Loucy (cell line): ENCODE results near the gene SAMD4A.

Source experiments
- H2AFZ ChIP-seq: fragments of 200-600 bp; sonication (generic); 2 replicates; pipeline ENCODE4 v1.6.0; 2016; ENCODE audit warnings: antibody characterized with exemption, mild to moderate bottlenecking, low read length, moderate library complexity
- H3F3A ChIP-seq: fragments of 200-600 bp; 2 replicates; pipeline ENCODE4 v1.6.0; 2016; ENCODE audit warnings: antibody characterized with exemption, low read depth, mild to moderate bottlenecking
- H3K27me3 ChIP-seq: fragments of 200-600 bp; sonication (generic); 2 replicates; pipeline ENCODE4 v1.6.1; 2014; ENCODE audit warnings: low read length, mild to moderate bottlenecking; ENCODE audit not compliant: insufficient read depth, poor library complexity, severe bottlenecking
- H3K36me3 ChIP-seq: fragments of 200-600 bp; sonication (generic); 2 replicates; pipeline ENCODE4 v1.6.1; 2016; ENCODE audit warnings: low read length; ENCODE audit not compliant: insufficient read depth
- H3K4me1 ChIP-seq: fragments of 200-600 bp; sonication (generic); 2 replicates; pipeline ENCODE4 v1.5.1; 2014; ENCODE audit warnings: low read length, mild to moderate bottlenecking; ENCODE audit not compliant: insufficient read depth, poor library complexity, severe bottlenecking
- H3K4me2 ChIP-seq: fragments of 200-600 bp; sonication (generic); 2 replicates; pipeline ENCODE4 v1.6.0; 2014; ENCODE audit warnings: antibody characterized with exemption, low read length, low read depth, mild to moderate bottlenecking; ENCODE audit not compliant: poor library complexity, severe bottlenecking
- H3K4me3 ChIP-seq: fragments of 200-600 bp; sonication (generic); 2 replicates; pipeline ENCODE4 v1.5.1; 2014; ENCODE audit warnings: low read length, mild to moderate bottlenecking, mixed read lengths; ENCODE audit not compliant: poor library complexity, severe bottlenecking
- H3K79me2 ChIP-seq: fragments of 200-600 bp; sonication (generic); 2 replicates; pipeline ENCODE4 v1.6.1; 2014; ENCODE audit warnings: low read length; ENCODE audit not compliant: insufficient read depth
- H3K9ac ChIP-seq: fragments of 200-600 bp; sonication (generic); 2 replicates; pipeline ENCODE4 v1.6.0; 2014; ENCODE audit warnings: mild to moderate bottlenecking, low read depth, low read length, moderate library complexity; ENCODE audit not compliant: poor library complexity, severe bottlenecking
- H3K9me2 ChIP-seq: fragments of 200-600 bp; sonication (generic); replicated peaks from 2 replicates; pipeline ENCODE4 v1.6.1; 2016; ENCODE audit warnings: low read depth, low read length, mixed read lengths
- H3K9me3 ChIP-seq: fragments of 200-600 bp; sonication (generic); 2 replicates; pipeline ENCODE4 v1.6.1; 2014; ENCODE audit warnings: mild to moderate bottlenecking, antibody characterized with exemption, low read length, low read depth; ENCODE audit not compliant: insufficient read depth
- H4K20me1 ChIP-seq: fragments of 200-600 bp; sonication (generic); 2 replicates; pipeline ENCODE4 v1.6.0; 2014; ENCODE audit warnings: antibody characterized with exemption, low read length, mild to moderate bottlenecking; ENCODE audit not compliant: insufficient read depth, poor library complexity, severe bottlenecking
- EZH2phosphoT487 ChIP-seq: fragments of 200-600 bp; IDR thresholded peaks from 2 replicates; pipeline ENCODE4 v1.6.1; 2018; ENCODE audit warnings: antibody characterized with exemption, mild to moderate bottlenecking, moderate library complexity, borderline replicate concordance
- TF ChIP-seq, protein P1 (sequence below): fragments of 200-600 bp; sonication (generic); conservative IDR thresholded peaks from 2 replicates; pipeline ENCODE4 v1.5.1; 2014; ENCODE audit warnings: mild to moderate bottlenecking, antibody characterized with exemption, low read length

Gene SAMD4A

DNA sequence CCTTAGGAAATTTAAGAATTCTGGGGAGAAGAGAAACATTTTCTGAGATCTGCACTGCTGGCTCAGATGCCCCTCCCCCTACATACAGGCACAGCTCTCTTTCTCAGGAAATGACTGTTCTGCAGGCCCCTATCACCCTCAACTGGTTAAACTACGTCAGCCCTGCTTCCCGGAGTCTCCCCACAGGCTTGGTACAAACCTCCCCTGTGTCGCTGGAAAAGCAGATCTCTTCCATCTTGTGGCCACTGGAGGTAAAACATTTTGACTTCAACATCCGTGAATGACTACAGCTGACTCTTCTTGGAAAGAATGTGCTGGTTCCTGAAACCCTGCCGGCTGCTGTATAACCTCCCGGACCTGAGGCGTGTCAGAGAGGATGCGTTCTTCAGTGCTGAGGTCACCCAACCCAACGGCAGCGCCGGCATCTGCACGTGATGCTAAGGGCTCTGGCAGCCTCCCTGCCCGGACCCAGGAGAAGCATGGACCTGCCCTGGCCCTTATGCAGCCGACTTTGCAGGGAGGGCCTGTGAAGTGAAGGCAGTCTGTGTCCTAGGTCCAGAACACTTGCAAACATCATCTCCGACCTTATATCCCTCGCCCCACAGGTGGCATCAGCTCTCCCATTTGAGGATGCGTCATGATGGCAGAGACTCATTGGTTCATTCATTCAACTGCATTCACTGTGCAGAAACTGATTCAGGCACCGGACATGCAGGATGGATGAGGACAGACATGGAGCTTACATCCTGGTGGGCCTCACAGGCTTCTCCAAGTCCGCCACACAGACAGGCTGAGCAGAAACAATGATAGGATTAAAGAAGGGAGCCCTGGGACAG lies 206.5 kb downstream of the SAMD4A start:
- TF ChIP-seq, protein P1, sequence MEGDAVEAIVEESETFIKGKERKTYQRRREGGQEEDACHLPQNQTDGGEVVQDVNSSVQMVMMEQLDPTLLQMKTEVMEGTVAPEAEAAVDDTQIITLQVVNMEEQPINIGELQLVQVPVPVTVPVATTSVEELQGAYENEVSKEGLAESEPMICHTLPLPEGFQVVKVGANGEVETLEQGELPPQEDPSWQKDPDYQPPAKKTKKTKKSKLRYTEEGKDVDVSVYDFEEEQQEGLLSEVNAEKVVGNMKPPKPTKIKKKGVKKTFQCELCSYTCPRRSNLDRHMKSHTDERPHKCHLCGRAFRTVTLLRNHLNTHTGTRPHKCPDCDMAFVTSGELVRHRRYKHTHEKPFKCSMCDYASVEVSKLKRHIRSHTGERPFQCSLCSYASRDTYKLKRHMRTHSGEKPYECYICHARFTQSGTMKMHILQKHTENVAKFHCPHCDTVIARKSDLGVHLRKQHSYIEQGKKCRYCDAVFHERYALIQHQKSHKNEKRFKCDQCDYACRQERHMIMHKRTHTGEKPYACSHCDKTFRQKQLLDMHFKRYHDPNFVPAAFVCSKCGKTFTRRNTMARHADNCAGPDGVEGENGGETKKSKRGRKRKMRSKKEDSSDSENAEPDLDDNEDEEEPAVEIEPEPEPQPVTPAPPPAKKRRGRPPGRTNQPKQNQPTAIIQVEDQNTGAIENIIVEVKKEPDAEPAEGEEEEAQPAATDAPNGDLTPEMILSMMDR: peak; percentile 73
- TF ChIP-seq EZH2phosphoT487: no peak
- no peaks in the 10 kb centered on the region for H3K27me3 ChIP-seq
- no peaks in the 10 kb centered on the region for H3K9me2 ChIP-seq
- H3K9me3 ChIP-seq: no peaks in the 10 kb centered on the region
- H3K9ac ChIP-seq: peak overlapping the region; percentile 65
- no peaks in the 10 kb centered on the region for H3F3A ChIP-seq
- H3K4me2 ChIP-seq: peak overlapping the region; percentile 70
- peak overlapping the region; percentile 79 for H2AFZ ChIP-seq
- H3K79me2 ChIP-seq: no peaks in the 10 kb centered on the region
- H3K4me3 ChIP-seq: peak overlapping the region; percentile 63
- H4K20me1 ChIP-seq: no peaks in the 10 kb centered on the region
- H3K4me1 ChIP-seq: peaks cover 20% of the 10 kb centered on the region
- no peaks in the 10 kb centered on the region for H3K36me3 ChIP-seq

DNA sequence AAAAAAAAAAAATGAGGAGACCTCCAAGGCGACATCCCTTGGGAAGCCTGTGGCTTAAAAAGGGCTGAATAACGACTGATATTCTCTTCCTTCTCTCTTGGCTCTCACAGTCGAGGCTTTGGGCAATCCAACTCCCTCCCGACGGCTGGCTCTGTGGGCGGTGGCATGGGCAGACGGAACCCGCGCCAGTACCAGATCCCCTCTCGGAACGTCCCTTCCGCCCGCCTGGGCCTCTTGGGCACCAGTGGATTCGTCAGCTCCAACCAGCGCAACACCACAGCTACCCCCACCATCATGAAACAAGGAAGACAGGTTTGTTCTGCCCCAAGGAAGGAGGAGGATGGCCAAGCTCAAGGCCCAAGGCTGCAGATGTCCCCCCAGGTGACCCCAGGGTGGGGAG lies 207.9 kb downstream of the SAMD4A start:
- no peaks in the 10 kb centered on the region for H3F3A ChIP-seq
- H2AFZ ChIP-seq: no peak overlapping the region
- no peaks in the 10 kb centered on the region for H3K36me3 ChIP-seq
- no peaks in the 10 kb centered on the region for H3K79me2 ChIP-seq
- no peaks in the 10 kb centered on the region for H4K20me1 ChIP-seq
- no peak overlapping the region for H3K4me3 ChIP-seq
- H3K4me2 ChIP-seq: no peak overlapping the region
- H3K9me3 ChIP-seq: no peaks in the 10 kb centered on the region
- no peaks in the 10 kb centered on the region for H3K27me3 ChIP-seq
- H3K9me2 ChIP-seq: no peaks in the 10 kb centered on the region
- no peak overlapping the region for H3K9ac ChIP-seq
- peaks cover 20% of the 10 kb centered on the region for H3K4me1 ChIP-seq
- TF ChIP-seq EZH2phosphoT487: no peak
- TF ChIP-seq, protein P1: no peak

DNA sequence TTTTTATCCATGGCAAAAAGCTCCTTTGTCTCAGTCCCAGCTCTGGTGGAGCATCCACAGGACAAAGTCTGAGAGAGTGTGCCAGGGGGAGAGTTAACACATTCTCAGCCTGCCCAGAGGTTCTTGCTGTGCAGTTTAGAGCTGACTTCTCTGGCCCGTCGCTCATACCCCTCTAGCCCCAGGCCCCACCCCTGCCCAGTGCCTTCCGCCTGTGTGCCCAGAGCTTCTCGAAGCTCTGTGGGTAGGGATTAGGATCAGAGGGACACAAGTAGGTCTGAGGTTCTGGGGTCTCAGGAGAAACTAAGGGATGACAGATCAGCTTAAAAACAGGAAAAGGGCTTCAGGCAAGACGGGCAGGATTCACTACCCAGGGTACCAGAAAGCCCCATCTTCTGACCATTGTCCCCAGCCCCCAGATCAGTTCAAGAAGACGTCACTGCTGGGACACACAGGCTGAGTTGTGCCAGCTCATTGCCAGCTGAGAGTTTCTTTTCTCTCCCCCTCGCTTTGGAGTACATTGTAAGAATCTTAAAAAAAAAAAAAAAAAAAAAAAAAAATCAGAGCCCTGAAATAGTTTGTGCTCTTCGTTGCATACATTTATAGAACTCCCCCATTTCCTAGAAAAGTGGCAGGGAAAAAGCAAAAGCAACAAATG lies 208.7 kb downstream of the SAMD4A start:
- Histone ChIP-seq H4K20me1 (no peaks in the 10 kb centered on the region), H3K9me2 (no peaks in the 10 kb centered on the region), H3K4me2 (no peak overlapping the region), H3K9me3 (no peaks in the 10 kb centered on the region), H3K4me3 (no peak overlapping the region), H3K27me3 (no peaks in the 10 kb centered on the region), H3F3A (no peaks in the 10 kb centered on the region), H3K36me3 (no peaks in the 10 kb centered on the region), H2AFZ (no peak overlapping the region), H3K9ac (no peak overlapping the region), H3K4me1 (peaks cover 20% of the 10 kb centered on the region), H3K79me2 (no peaks in the 10 kb centered on the region)
- TF ChIP-seq EZH2phosphoT487: no peak
- TF ChIP-seq, protein P1: no peak
